8988T (cell line): ENCODE results near the gene CCDC192.
"Not testable (repeated sequence)": the region's sequence is repeated elsewhere in the genome, so short reads cannot be mapped to it uniquely, and the experiment has no call there.

Experiments
- DNase-seq: peaks from one replicate; pipeline ENCODE4 v3.0.0; 2011

CCDC192 gene, protein sequence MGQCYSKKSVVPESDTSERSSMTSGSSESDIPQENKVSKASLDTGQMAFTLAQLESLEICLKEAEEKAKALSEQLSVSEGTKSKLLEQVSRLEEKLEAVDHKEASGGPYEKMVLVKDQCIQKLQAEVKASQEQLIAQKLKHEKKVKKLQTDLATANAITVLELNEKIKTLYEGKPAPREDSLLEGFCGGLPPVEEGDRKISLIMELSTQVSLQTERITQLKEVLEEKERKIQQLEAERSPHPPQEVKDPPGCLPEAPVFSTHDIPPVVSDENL

GRCh38 chr5:127702926-127703561, at the start of gene CCDC192:
Gene CCDC192 (plus strand): TSS chr5:127703391. CDS start chr5:127703446, 55 bp downstream.
- DNase-seq: no peak

DNA sequence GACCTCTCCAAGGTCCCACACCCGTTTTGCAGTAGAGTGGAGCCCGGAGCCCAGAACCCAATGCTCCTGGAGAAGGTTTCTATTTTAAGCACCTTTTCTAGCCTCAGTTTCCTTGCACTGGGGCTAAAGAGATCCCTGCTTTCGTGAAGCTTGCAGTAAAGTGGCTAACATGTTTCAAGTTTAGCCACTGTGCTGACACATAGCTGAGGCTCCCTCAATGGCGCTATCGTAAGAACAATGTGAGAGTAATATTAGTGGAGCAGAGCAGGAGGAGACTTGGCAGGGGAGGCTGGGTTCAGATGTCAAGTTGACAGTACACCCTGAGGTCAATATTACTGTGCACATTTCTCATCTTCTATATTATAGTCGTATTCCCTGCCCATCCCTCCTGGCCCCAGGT, 46.4 kb upstream of the CCDC192 start:
- no peak for DNase-seq

DNA sequence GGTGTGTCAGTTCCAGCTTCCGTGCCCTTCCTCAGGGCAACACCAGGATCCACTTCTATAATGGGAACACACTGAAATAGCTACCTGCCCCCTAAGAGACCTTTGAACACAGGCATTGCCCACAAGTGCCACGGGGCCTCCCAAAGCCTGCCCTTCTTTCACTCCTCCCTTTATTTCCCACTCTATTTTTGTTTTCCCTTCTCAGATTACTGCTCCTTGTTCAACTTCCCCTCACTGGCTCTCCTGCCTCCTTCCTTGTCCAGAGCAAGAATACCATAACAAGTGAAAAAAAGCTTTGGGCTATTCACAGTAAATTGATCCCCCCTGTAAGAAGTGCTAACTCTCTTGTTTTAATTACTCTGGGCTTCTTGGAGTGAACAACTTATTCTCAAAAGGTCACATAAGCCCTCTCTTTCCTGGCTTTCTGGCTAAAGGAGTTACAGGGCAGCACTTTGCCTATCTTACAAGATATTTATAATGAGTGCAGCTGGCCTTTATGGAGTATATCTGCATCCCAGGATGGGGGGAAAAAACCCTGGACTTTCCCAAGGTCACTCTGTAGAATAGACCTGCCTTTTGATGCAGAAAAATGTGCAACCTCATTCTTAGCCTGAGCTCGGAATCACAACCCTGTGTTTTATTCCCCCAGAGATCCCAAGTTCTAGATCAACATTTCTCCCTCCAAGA, 43.0 kb upstream of the CCDC192 start:
- DNase-seq: no peak

DNA sequence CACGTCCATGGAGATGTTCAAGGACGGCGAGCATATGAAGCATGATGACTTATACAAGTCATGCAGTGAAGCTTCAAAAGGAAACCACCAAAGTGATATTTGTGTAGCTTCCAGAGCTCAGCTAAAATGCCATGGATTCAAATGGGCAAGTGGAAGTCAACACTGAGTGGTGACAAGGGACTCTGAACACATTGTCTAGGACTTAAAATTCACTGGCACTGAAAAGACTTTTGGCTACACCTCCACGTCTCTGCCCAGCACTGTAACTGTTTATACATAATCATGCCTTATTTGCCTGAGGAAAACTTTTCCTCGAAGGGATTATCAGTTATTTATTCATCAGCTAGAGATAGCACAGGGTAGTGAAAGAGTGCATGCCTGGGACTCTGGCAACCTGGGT, 39.1 kb upstream of the CCDC192 start:
- DNase-seq: no peak

GRCh38 chr5:127665641-127666040, 37.5 kb upstream of the CCDC192 start:
- no peak for DNase-seq

GRCh38 chr5:127666043-127666716, 37.0 kb upstream of the CCDC192 start:
- no peak for DNase-seq

DNA sequence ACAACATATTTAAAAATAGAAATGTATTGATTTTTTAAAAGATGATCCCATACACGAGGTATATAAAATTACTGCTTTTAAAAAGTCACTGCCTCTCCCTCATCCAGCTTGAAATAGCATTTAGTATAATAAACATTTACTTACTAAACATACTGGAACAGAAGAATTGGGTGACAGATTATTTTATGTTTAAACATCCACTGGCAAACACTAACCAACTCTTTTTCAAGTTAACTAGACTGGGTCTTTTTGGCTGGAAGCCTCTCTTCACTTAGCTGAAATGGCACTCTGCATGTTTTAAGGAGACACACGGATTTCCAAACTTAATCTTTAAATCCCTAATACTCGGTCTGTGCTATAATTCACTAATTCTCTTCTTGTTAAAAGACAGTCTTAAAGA, 35.3 kb upstream of the CCDC192 start:
- DNase-seq: no peak

- DNase-seq: no peak
Observed at GRCh38 chr5:127671218-127671617, 32.0 kb upstream of the CCDC192 start.

DNA sequence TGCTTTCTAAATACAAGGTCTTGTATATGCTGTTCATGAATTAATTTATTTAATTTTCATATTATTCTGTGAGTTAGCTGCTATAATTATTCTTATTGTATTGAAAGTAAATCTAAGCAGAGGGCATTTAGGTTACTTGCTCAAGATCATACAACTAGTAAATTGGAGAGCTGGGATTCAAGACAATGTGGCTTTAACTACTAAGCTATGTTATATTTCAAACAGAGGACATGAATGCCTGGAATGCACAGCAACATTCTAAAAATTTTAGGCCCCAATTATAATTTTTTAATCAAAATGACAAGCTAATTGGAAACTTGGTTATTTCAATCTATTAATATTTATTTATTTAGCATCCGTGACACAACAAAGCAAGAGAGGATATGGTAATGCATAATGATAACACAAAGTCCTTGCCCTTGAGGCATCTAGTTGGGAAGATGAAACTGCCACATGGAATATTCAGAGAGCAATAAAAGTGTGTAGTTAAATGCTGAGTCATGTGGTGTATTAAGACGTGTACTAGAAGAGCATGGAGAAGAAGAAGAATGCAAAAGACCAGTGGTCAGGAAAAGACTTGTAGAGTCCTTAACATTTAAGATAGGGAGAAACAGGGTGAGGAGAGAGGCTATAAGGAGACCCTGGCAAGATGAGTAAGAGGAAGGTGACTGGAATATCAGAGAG, 29.9 kb upstream of the CCDC192 start:
- DNase-seq: no peak

GRCh38 chr5:127676951-127677350, 26.2 kb upstream of the CCDC192 start:
- DNase-seq: not testable (repeated sequence)

DNA sequence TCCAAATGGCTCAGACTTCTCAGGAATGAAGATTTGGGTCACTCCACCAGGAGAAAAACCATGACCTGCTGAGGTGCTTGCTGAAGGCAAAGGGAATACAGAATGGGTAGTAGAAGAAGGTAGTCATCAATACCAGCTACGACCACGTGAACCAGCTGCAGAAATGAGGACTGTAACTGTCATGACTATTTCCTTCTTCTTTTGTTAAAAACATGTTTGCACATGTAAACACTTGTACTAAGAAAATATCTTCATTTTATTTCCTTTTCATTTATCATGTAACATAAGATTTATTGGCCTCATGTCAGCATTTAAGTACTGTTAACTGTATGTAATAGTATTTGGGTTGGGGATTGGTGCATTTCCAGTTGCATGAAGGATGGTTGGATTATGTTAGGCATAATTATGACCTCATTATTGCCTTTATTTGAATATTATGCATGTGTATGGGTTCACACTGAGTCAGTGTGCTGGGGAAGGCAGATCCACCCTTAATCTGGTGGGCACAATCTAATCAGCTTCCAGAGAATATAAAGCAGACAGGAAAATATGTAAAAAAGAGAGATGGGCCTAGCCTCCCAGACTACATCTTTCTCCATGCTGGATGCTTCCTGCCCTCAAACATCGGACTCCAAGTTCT, 23.4 kb upstream of the CCDC192 start:
- not testable (repeated sequence) for DNase-seq

DNA sequence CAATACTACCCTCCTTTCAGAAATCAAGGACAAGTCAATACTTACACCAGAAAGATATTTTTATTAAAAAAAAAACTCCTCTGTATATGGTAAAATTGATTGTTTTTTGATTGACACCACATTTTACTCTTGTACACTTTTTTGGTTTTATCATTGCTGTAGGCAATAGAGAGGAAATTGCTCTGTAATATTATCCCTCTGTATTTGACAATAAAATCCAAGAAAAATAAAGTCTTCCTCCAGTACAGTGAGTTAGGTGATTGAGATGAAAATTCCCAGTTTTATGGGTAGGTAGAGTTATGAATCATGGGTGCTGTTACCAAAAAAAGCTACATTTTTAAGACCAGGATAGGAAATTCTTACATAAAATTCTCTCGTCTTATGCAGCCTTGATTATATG, 22.6 kb upstream of the CCDC192 start:
- DNase-seq: no peak

DNA sequence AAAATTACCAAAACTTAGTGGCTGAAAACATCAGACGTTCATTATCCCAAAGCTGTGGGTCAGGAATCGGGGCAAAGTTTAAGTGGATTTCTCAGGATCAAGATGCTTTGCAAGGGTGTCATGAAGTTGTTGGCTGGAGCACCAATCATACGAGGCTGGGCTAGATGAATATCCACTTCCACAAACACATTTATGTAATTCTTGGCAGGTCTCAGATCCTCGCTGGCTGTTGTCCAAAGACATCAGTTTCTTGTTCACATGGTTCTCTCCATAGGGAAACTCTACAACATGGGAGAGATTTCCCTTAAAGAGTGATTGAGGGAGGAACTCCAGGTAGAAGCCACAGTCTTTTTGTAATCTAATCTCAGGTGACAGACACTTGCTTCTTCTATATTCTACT, 20.2 kb upstream of the CCDC192 start:
- no peak for DNase-seq

DNA sequence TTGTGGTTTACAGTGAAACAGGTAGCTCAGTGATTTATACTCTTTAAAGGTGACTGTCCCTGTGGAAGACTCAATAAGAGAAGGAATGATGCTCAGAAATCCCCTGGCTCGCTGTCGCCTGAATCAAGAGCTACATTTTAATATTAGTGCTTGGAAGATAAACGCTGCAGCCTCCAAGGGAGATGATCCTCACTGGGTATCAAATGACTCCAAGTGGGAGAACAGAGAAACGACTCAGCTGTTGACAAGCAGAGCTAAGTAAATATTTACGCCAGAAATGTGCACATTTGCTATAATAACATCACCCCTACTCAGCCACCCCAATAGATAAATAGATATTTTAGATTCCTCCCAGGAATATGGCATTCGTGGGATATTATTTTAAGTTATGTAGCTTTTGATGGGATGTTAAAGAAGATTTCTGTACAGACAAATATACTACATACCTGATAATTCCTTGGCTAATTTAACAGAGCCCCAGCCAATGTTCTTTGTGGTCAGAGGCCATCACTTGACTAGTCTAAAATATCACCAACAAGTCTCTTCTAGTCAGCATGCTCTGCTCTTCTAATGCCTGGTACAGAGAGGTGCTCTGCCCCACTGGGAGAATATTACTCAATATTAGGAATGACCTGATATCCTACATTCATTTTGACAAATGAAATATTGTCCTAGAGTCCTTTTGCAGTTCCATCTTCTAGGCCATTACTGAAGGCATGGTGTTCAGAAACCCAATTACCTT, 18.3 kb upstream of the CCDC192 start:
- DNase-seq: no peak

DNA sequence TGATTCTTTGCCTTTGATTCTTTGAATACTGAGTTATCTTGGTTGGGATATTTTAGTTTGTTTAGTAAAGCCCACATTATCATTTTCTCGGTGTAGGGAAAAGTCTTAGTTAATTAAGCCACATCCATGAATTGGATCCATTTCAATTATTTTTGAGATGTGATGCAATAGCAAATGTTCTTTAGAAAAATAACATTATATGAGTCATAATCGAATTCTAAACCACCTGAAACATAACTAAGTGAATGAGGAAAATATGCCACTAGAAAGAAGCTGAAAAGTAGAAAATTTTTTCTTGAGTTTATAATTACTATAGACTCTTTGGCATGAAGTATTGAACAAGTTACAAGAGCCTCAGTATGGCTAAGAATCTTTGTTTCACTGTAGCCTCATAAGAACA, 17.5 kb upstream of the CCDC192 start:
- DNase-seq: no peak

GRCh38 chr5:127686424-127686823, 16.8 kb upstream of the CCDC192 start:
- DNase-seq: no peak

DNA sequence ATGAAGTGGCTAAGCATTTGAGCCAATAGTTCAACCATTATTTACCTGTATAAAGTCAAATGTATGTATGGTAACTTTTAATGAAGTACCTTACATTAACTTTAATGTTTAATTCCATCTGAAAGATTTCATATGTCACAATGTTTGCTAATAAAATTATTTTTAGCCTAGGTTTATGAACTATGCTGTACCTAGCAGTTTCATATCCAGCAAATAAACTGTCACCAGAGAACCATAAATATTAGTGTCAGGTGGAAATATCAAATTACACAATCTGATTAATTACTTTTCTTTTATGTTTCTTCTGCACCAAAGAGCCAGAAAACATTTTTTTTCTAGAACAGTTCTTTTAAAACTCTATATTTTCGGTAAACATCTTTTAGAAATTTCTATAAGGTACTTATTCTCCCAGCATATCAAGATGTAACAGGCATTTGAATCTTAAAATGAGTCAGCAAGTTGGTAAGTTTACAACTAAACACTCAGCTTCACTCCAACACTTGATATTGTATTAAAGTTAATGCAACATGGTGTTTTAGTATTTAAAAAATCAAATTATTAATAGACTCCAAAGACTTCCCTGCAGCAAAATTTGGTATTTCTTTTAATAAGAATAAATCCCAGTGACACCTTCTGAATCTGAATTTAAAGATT, 8.5 kb upstream of the CCDC192 start:
- DNase-seq: no peak

DNA sequence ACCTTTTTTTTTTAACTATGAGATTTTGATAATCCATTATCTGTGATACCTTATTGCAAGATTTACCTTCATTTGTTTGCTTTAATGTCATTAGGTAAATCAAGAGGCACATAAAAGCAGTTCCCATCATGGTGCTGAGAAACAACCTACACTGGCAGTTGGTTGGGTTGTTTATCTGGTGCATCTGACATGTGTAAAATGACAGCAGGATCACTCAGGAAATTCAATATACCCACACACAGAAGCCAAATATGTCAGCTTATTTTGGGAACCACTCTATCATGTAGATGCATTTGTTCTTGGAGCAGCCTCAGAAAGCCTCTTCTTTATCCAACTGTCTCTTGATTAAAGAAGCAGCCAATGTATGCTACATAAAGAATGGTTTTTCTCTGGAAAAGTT, 7.8 kb upstream of the CCDC192 start:
- no peak for DNase-seq

DNA sequence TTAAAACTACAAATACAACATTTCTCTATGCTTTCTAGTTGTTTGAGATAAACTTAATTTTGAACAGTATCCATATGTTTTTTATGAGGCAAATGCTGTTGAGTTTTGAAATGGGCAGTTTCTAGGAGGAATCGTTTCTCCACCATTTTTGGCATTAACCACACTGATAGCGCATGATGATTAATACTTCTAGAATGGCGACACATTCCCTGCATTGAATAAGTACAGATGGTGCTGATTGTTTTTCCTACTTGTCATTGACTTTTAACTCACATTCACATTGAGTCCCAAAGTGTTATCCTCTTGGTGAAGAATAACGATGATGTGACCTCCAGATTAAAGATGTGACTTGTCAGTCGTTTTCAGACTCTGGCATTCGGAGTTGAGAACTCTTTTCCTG, 6.5 kb upstream of the CCDC192 start:
- no peak for DNase-seq

DNA sequence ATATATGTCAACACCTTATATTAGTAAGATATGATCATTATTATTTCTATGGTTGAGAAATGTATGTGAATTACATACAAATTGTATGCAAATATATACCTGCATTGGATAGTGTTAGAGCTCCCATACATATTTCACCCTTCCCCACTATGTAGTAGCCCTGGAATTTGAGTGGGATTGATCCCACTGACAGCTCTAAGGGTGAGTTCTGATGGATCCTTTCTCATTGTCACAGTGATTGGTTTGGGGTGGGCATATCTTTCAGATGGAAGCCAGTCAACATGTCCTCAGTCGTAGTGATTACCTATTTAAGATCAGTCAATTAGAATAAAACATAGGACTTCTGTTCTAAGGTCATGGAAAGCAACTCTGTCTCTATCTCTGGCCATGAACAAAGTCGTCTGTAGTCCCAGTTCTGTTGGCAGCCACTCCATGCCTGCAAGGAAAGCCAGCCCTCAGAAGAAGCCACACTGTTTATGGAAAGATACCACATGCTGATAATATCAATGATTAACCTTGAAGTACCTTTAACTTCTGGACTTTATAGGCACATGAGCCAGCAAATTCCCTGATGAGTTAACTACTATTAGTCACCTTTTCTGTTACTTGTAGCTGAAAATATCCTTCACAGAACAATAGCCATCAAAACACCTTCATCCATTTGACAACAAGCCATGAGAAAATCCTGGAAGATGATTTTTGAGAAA, 5.1 kb upstream of the CCDC192 start:
- DNase-seq: no peak

DNA sequence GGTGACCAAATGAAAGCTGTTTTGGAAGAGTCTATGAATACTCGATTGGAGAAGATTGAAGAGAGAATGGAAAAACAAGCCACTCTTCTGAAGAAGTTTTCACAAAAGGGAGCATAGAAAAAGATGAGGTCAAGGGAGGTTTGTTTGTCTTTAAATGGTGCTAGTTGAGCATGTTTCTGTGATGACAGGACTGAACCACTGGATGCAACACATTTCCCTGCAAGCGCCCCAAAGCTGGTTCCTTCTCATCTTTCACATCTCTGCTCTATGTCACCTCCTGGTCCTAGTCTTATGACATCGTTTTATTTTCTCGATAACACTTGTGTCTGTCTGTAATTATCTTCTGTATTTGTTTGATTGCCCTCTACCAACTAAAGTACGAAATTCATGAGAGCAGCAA, 3.8 kb upstream of the CCDC192 start:
- no peak for DNase-seq
